Transverse colon (tissue), 4 donors: Measurements from ENCODE around the gene RHOT2.

ENCODE experiments used
- POLR2A ChIP-seq: fragments of 450-650 bp; IDR thresholded peaks from one replicate; pipeline ENCODE4 v1.6.1; 2016; ENCODE audit warnings: antibody characterized with exemption, mild to moderate bottlenecking, moderate library complexity
- POLR2AphosphoS5 ChIP-seq, 3 donors: sonication (generic); formaldehyde crosslinking; IDR thresholded peaks; one replicate each; pipeline ENCODE4 v1.6.1; 2016; ENCODE audit warnings: antibody characterized with exemption in 3 of 3
- TF ChIP-seq, protein P1 (sequence below), 5 experiments: fragments of 200-600 bp in 3 of 5; fragments of 450-650 bp in 2 of 5; sonication (generic) in 3 of 5; IDR thresholded peaks; 1 replicate in 2 of 5; 2 replicates in 3 of 5; pipeline ENCODE4 v1.5.1; 2016 to 2017; ENCODE audit warnings: antibody characterized with exemption in 5 of 5, inconsistent platforms in 3 of 5, mild to moderate bottlenecking in 2 of 5, moderate library complexity in 1 of 5

DNA sequence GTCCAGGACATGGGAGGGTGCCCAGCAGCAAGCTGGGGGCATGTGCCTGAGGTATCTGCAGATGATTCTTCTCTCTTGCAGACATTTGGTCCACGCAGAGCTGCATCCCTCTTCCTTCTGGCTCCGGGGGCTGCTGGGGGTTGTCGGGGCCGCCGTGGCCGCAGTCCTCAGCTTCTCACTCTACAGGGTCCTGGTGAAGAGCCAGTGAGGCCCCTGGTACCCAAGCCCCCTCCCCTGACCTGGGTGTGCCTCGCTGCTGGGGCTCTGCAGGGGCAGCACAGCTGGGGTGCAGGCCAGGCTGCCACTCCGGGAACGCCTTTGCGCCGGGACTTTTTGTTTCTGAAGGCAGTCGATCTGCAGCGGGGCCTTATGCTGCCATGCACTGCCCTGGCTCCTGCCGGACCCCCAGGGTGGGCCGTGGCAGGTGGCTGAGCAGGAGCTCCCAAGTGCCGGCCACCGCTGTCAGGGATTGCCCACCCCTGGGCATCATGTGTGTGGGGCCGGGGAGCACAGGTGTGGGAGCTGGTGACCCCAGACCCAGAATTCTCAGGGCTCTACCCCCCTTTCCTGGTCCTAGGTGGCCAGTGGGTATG is 5.6 kb downstream of the RHOT2 start:
- TF ChIP-seq, protein P1, sequence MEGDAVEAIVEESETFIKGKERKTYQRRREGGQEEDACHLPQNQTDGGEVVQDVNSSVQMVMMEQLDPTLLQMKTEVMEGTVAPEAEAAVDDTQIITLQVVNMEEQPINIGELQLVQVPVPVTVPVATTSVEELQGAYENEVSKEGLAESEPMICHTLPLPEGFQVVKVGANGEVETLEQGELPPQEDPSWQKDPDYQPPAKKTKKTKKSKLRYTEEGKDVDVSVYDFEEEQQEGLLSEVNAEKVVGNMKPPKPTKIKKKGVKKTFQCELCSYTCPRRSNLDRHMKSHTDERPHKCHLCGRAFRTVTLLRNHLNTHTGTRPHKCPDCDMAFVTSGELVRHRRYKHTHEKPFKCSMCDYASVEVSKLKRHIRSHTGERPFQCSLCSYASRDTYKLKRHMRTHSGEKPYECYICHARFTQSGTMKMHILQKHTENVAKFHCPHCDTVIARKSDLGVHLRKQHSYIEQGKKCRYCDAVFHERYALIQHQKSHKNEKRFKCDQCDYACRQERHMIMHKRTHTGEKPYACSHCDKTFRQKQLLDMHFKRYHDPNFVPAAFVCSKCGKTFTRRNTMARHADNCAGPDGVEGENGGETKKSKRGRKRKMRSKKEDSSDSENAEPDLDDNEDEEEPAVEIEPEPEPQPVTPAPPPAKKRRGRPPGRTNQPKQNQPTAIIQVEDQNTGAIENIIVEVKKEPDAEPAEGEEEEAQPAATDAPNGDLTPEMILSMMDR (IDR thresholded peaks at IDR 0.05) = no peak
- no peak for TF ChIP-seq POLR2A
- no peak for TF ChIP-seq POLR2AphosphoS5 (IDR thresholded peaks at IDR 0.05)
